Measurements from ENCODE around the gene STH. TPM values are rescaled to one million over a fixed set of nuclear protein-coding genes. Genes with fewer than 3 reads are reported as not detected.

STH gene
- total and polyA plus RNA-seq, 10 donors: not detected

- intact Hi-C loops (cut with DNase I; ENCODE audit: low total_unique reads): no loop called here
- H3K27me3 ChIP-seq (replicated peaks in 1 of 7): peaks cover 0 to 21% (median 0%) of the 10 kb centered on the region in 7 donors
- no peak for DNase-seq
- no peak overlapping the region for H3K4me3 ChIP-seq
- TF ChIP-seq CTCF (IDR thresholded peaks at IDR 0.05 in 8 of 11, conservative IDR thresholded peaks at IDR 0.05 in 3 of 11) (no peak), POLR2A (IDR thresholded peaks at IDR 0.05) (no peak), POLR2AphosphoS5 (IDR thresholded peaks at IDR 0.05) (no peak)
- H3K36me3 ChIP-seq: no peaks in the 10 kb centered on the region
- H3K4me1 ChIP-seq: no peaks in the 10 kb centered on the region
- no peaks in the 10 kb centered on the region for H3K9me3 ChIP-seq
- WGBS, 5 donors: 80 to 92% (median 87%) methylated on average over 5 of the region's 5 CpGs
- H3K27ac ChIP-seq: no peak overlapping the region
These were observed 35.8 kb upstream of the STH start for GRCh38 chr17:45963283-45963682.

- WGBS, 5 donors: 63 to 82% (median 72%) methylated on average over 5 of the region's 5 CpGs
- intact Hi-C loops (cut with DNase I; ENCODE audit: low total_unique reads): no loop called here
- Histone ChIP-seq H3K36me3 (no peaks in the 10 kb centered on the region), H3K27ac (no peak overlapping the region), H3K4me3 (no peak overlapping the region), H3K9me3 (no peaks in the 10 kb centered on the region), H3K4me1 (no peaks in the 10 kb centered on the region), H3K27me3 (replicated peaks in 1 of 7) (peaks cover 0 to 21% (median 0%) of the 10 kb centered on the region in 7 donors)
- TF ChIP-seq POLR2AphosphoS5 (IDR thresholded peaks at IDR 0.05): no peak
- TF ChIP-seq POLR2A (IDR thresholded peaks at IDR 0.05): no peak
- no peak for TF ChIP-seq CTCF (IDR thresholded peaks at IDR 0.05 in 8 of 11, conservative IDR thresholded peaks at IDR 0.05 in 3 of 11)
- DNase-seq: no peak
These were observed 35.2 kb upstream of the STH start for GRCh38 chr17:45963889-45964288.

GRCh38 chr17:45964634-45965033, 34.4 kb upstream of the STH start:
- H3K4me1 ChIP-seq: no peaks in the 10 kb centered on the region
- intact Hi-C loops (cut with DNase I; ENCODE audit: low total_unique reads): no loop called here
- H3K27me3 ChIP-seq (replicated peaks in 1 of 7): peaks cover 0 to 21% (median 0%) of the 10 kb centered on the region in 7 donors
- TF ChIP-seq CTCF (IDR thresholded peaks at IDR 0.05 in 8 of 11, conservative IDR thresholded peaks at IDR 0.05 in 3 of 11) (no peak), POLR2A (IDR thresholded peaks at IDR 0.05) (no peak), POLR2AphosphoS5 (IDR thresholded peaks at IDR 0.05) (no peak)
- 76 to 88% (median 79%) methylated on average over 4 of the region's 4 CpGs for WGBS, 5 donors
- DNase-seq: no peak
- H3K27ac ChIP-seq: no peak overlapping the region
- H3K9me3 ChIP-seq: no peaks in the 10 kb centered on the region
- H3K36me3 ChIP-seq: no peaks in the 10 kb centered on the region
- no peak overlapping the region for H3K4me3 ChIP-seq

- DNase-seq: no peak
- Histone ChIP-seq H3K4me3 (no peak overlapping the region), H3K27ac (no peak overlapping the region), H3K36me3 (no peaks in the 10 kb centered on the region), H3K4me1 (no peaks in the 10 kb centered on the region), H3K27me3 (replicated peaks in 1 of 7) (peaks cover 0 to 28% (median 0%) of the 10 kb centered on the region in 7 donors), H3K9me3 (no peaks in the 10 kb centered on the region)
- WGBS, 5 donors: 66 to 80% (median 71%) methylated on average over 4 of the region's 4 CpGs
- intact Hi-C loops (cut with DNase I; ENCODE audit: low total_unique reads): no loop called here
- TF ChIP-seq POLR2AphosphoS5 (IDR thresholded peaks at IDR 0.05) (no peak), CTCF (IDR thresholded peaks at IDR 0.05 in 8 of 11, conservative IDR thresholded peaks at IDR 0.05 in 3 of 11) (no peak), POLR2A (IDR thresholded peaks at IDR 0.05) (no peak)
These were observed 33.2 kb upstream of the STH start for GRCh38 chr17:45965812-45966211.
